H1 (cell line): Measurements from ENCODE around the gene ZNF629. TPM values are rescaled to one million over a fixed set of nuclear protein-coding genes. Genes with fewer than 3 reads are reported as not detected.

Experiments
- CTCF ChIA-PET: fragments of 300-600 bp; sonication (Branson Sonifier 250); formaldehyde crosslinking; loops from one replicate; lab custom pipeline; 2021; ENCODE audit not compliant: partially characterized antibody; lab: Charles Lee
- POLR2A ChIA-PET: fragments of 300-600 bp; sonication (Branson Sonifier 250); formaldehyde crosslinking; loops from one replicate; lab custom pipeline; 2021; ENCODE audit warnings: inconsistent platforms; ENCODE audit not compliant: partially characterized antibody; lab: Charles Lee
- DNase-seq, 2 experiments: peaks; one replicate each; pipeline versions ENCODE4 v3.0.0 to v3.0.0-alpha.2; 2010 to 2022; ENCODE audit warnings: low spot score in 2 of 2, low read depth in 1 of 2, mixed read lengths in 1 of 2
- FAIRE-seq: peaks from 2 replicates; lab custom pipeline; 2011; peaks lifted over from hg19 to GRCh38; lab: Jason Lieb, UNC
- H2AFZ ChIP-seq: 2 replicates; pipeline ENCODE4 v1.8.1; 2012; ENCODE audit warnings: low read length, inconsistent platforms
- H2AK5ac ChIP-seq: 2 replicates; pipeline ENCODE4 v1.6.1; 2013; ENCODE audit warnings: low read depth, low read length
- H2BK120ac ChIP-seq: replicated peaks from 2 replicates; pipeline ENCODE3; 2013; ENCODE audit warnings: low read depth, low read length, inconsistent platforms
- H2BK12ac ChIP-seq: 2 replicates; pipeline ENCODE4 v1.6.1; 2013; ENCODE audit warnings: low read depth, low read length
- H2BK15ac ChIP-seq: 2 replicates; pipeline ENCODE4 v1.6.1; 2013; ENCODE audit warnings: low read length
- H2BK20ac ChIP-seq: 2 replicates; pipeline ENCODE4 v1.6.1; 2013; ENCODE audit warnings: low read length
- H2BK5ac ChIP-seq: 2 replicates; pipeline ENCODE4 v1.6.1; 2013; ENCODE audit warnings: low read depth, low read length
- H3K14ac ChIP-seq: 2 replicates; pipeline ENCODE4 v1.6.1; 2013; ENCODE audit warnings: inconsistent platforms; ENCODE audit not compliant: insufficient read length
- H3K18ac ChIP-seq: 2 replicates; pipeline ENCODE4 v1.6.1; 2013; ENCODE audit warnings: low read length; ENCODE audit errors: extremely low read depth
- H3K23ac ChIP-seq: 2 replicates; pipeline ENCODE4 v1.6.1; 2013; ENCODE audit warnings: inconsistent platforms; ENCODE audit not compliant: insufficient read length
- H3K23me2 ChIP-seq: 2 replicates; pipeline ENCODE4 v1.6.1; 2013; ENCODE audit warnings: low read depth, low read length
- H3K27ac ChIP-seq: 2 replicates; pipeline ENCODE4 v1.6.1; 2011; ENCODE audit warnings: low read depth, low read length, inconsistent platforms
- H3K27me3 ChIP-seq, 4 experiments: replicated peaks in 1 of 4; 1 replicate in 1 of 4; 2 replicates in 3 of 4; pipeline versions ENCODE4 v1.6.1 to v1.8.1; 2011 to 2013; ENCODE audit warnings: low read length in 3 of 4, mild to moderate bottlenecking in 3 of 4, inconsistent platforms in 2 of 4, mixed read lengths in 2 of 4, moderate library complexity in 1 of 4; ENCODE audit not compliant: control insufficient read depth in 3 of 4, insufficient read depth in 3 of 4; ENCODE audit errors: extremely low read depth in 1 of 4
- H3K36me3 ChIP-seq, 4 experiments: 2 replicates each; pipeline versions ENCODE4 v1.6.1 to v1.8.1; 2011 to 2013; ENCODE audit warnings: mild to moderate bottlenecking in 4 of 4, low read length in 3 of 4, moderate library complexity in 2 of 4, control low read depth in 1 of 4, inconsistent platforms in 1 of 4; ENCODE audit not compliant: insufficient read depth in 4 of 4, control insufficient read depth in 2 of 4
- H3K4ac ChIP-seq: replicated peaks from 2 replicates; pipeline ENCODE3; 2013; ENCODE audit warnings: low read length, low read depth, mixed read lengths, inconsistent platforms; ENCODE audit not compliant: insufficient read length
- H3K4me1 ChIP-seq, 4 experiments: replicated peaks in 1 of 4; 1 replicate in 1 of 4; 2 replicates in 3 of 4; pipeline versions ENCODE4 v1.6.1 to v1.8.1; 2011 to 2013; ENCODE audit warnings: low read length in 3 of 4, inconsistent platforms in 2 of 4, mixed read lengths in 1 of 4; ENCODE audit not compliant: insufficient read depth in 4 of 4, control insufficient read depth in 3 of 4
- H3K4me2 ChIP-seq, 2 experiments: 2 replicates each; pipeline versions ENCODE4 v1.6.1 to v1.8.1; 2011 to 2013; ENCODE audit warnings: low read depth in 2 of 2, low read length in 2 of 2, control low read depth in 1 of 2, inconsistent platforms in 1 of 2, mild to moderate bottlenecking in 1 of 2; ENCODE audit not compliant: insufficient read depth in 1 of 2
- H3K4me3 ChIP-seq, 4 experiments: fragments of 200-600, 300-600 bp in 1 of 4; sonication (generic), shearing (Covaris generic), sonication (Bioruptor Twin) in 1 of 4; 2 replicates each; pipeline versions ENCODE4 v1.5.1 to v1.8.1; 2011 to 2016; ENCODE audit warnings: low read length in 4 of 4, low read depth in 3 of 4, control low read depth in 2 of 4, inconsistent platforms in 2 of 4, mild to moderate bottlenecking in 2 of 4, mixed read lengths in 1 of 4, moderate library complexity in 1 of 4; ENCODE audit not compliant: insufficient read depth in 2 of 4; ENCODE audit errors: extremely low read depth in 1 of 4
- H3K56ac ChIP-seq: replicated peaks from 2 replicates; pipeline ENCODE3; 2013; ENCODE audit warnings: low read depth, mild to moderate bottlenecking, mixed read lengths, low read length, inconsistent platforms; ENCODE audit not compliant: insufficient read length
- H3K79me1 ChIP-seq: 2 replicates; pipeline ENCODE4 v1.6.1; 2013; ENCODE audit warnings: low read depth, low read length, control low read depth
- H3K79me2 ChIP-seq, 2 experiments: 2 replicates each; pipeline versions ENCODE4 v1.6.1 to v1.8.1; 2012 to 2013; ENCODE audit warnings: low read length in 2 of 2, mild to moderate bottlenecking in 2 of 2, inconsistent platforms in 1 of 2; ENCODE audit not compliant: insufficient read depth in 2 of 2, control insufficient read depth in 1 of 2
- H3K9ac ChIP-seq, 4 experiments: replicated peaks in 1 of 4; 1 replicate in 1 of 4; 2 replicates in 3 of 4; pipeline versions ENCODE4 v1.6.1 to v1.8.1; 2011 to 2013; ENCODE audit warnings: low read depth in 3 of 4, low read length in 3 of 4, control low read depth in 2 of 4, mild to moderate bottlenecking in 2 of 4, moderate library complexity in 2 of 4, inconsistent platforms in 1 of 4; ENCODE audit errors: extremely low read depth in 1 of 4
- H3K9me3 ChIP-seq, 2 experiments: 2 replicates each; pipeline versions ENCODE4 v1.6.1 to v1.8.1; 2012 to 2013; ENCODE audit warnings: mild to moderate bottlenecking in 2 of 2, moderate library complexity in 2 of 2, control low read depth in 1 of 2, inconsistent platforms in 1 of 2, low read depth in 1 of 2, low read length in 1 of 2, mixed read lengths in 1 of 2; ENCODE audit not compliant: insufficient read depth in 2 of 2
- H4K20me1 ChIP-seq, 2 experiments: replicated peaks in 1 of 2; 2 replicates each; pipeline versions ENCODE3 to v1.8.1; 2011 to 2013; ENCODE audit warnings: inconsistent platforms in 2 of 2, low read length in 2 of 2, mild to moderate bottlenecking in 1 of 2; ENCODE audit not compliant: insufficient read depth in 2 of 2, control insufficient read depth in 1 of 2
- H4K5ac ChIP-seq: 2 replicates; pipeline ENCODE4 v1.6.1; 2013; ENCODE audit warnings: low read length, low read depth, mixed read lengths, inconsistent platforms; ENCODE audit not compliant: insufficient read length
- H4K8ac ChIP-seq: 2 replicates; pipeline ENCODE4 v1.8.0; 2013; ENCODE audit warnings: mild to moderate bottlenecking, moderate library complexity, low read length, inconsistent platforms; ENCODE audit not compliant: insufficient read depth; ENCODE audit errors: extremely low read depth
- H4K91ac ChIP-seq: replicated peaks from 2 replicates; pipeline ENCODE3; 2013; ENCODE audit warnings: low read length, mixed read lengths, inconsistent platforms; ENCODE audit not compliant: insufficient read length
- BACH1 ChIP-seq: IDR thresholded peaks from 2 replicates; pipeline ENCODE4 v1.6.1; 2012; ENCODE audit warnings: low read length, improper control_type of control experiment
- CBX5 ChIP-seq: fragments of 300-800, 300-1000 bp; sonication (generic); IDR thresholded peaks from 2 replicates; pipeline ENCODE4 v1.7.1; 2016; ENCODE audit warnings: antibody characterized with exemption, low read length, low read depth
- CREB1 ChIP-seq: IDR thresholded peaks from 2 replicates; pipeline ENCODE4 v1.6.1; 2012; ENCODE audit warnings: inconsistent platforms
- GTF2F1 ChIP-seq: IDR thresholded peaks from 2 replicates; pipeline ENCODE4 v1.6.1; 2012; ENCODE audit warnings: low read depth, low read length, improper control_type of control experiment, borderline replicate concordance
- KDM4A ChIP-seq: IDR thresholded peaks from one replicate; pipeline ENCODE4 v1.7.1; 2012; ENCODE audit warnings: low read depth, mild to moderate bottlenecking, moderate library complexity, low read length, inconsistent platforms; ENCODE audit not compliant: severe bottlenecking
- MAFK ChIP-seq: IDR thresholded peaks from 2 replicates; pipeline ENCODE4 v1.6.1; 2012; ENCODE audit warnings: low read depth, mild to moderate bottlenecking, improper control_type of control experiment, low read length
- POU5F1 ChIP-seq: IDR thresholded peaks from 2 replicates; pipeline ENCODE4 v1.6.1; 2011; ENCODE audit warnings: low read depth, mild to moderate bottlenecking, low read length, moderate library complexity
- SIN3A ChIP-seq, 2 experiments: IDR thresholded peaks in 1 of 2; conservative IDR thresholded peaks in 1 of 2; 2 replicates each; pipeline ENCODE4 v1.6.1; 2011 to 2012; ENCODE audit warnings: low read length in 2 of 2, improper control_type of control experiment in 1 of 2, low read depth in 1 of 2, mild to moderate bottlenecking in 1 of 2
- SIRT6 ChIP-seq: IDR thresholded peaks from one replicate; pipeline ENCODE4 v1.7.1; 2012; ENCODE audit warnings: low read length, inconsistent platforms
- SUZ12 ChIP-seq: fragments of 200-600 bp; sonication (generic); IDR thresholded peaks from 2 replicates; pipeline ENCODE4 v1.6.1; 2012; ENCODE audit warnings: mild to moderate bottlenecking, inconsistent platforms, low read length, moderate library complexity, mixed read lengths
- TBP ChIP-seq: IDR thresholded peaks from 2 replicates; pipeline ENCODE4 v1.6.1; 2011; ENCODE audit warnings: low read depth, low read length, improper control_type of control experiment
- WGBS, 2 experiments: shearing (Covaris generic) in 1 of 2; methylation state at CpG; one replicate each; pipeline versions ENCODE4 v1.1.6 to v1.1.7; 2013 to 2015; ENCODE audit warnings: low lambda C conversion rate in 2 of 2, mixed read lengths in 2 of 2, inconsistent platforms in 1 of 2, low coverage in 1 of 2, missing lambda C conversion rate in 1 of 2; ENCODE audit not compliant: insufficient replicate concordance in 2 of 2, insufficient coverage in 1 of 2, insufficient read length in 1 of 2; ENCODE audit errors: extremely low coverage in 1 of 2, missing lambda C conversion rate in 1 of 2; 5-methylcytosine and 5-hydroxymethylcytosine counted together
- polyA plus RNA-seq, 7 experiments: library from polyadenylated mRNA; depleted of rRNA in 3 of 7; stranded (reverse) in 5 of 7; unstranded in 2 of 7; fragments of >200 nt in 5 of 7; fragments of 200-250 nt in 2 of 7; gene quantifications; 1 replicate in 5 of 7; 2 replicates in 1 of 7; 4 replicates in 1 of 7; pipeline versions ENCODE4 v1.2.1 to v1.2.3, GENCODE V29; 2011 to 2013; ENCODE audit warnings: missing spikeins in 2 of 7, mixed read lengths in 2 of 7
- total RNA-seq: library from RNA; stranded (reverse); fragmentation: NEBNext Ultra II Directional; extraction: Animal tissue kit (Norgen Biotek cat#: 25700); gene quantifications from 2 replicates; pipeline ENCODE4 v1.2.1, GENCODE V29; 2021
- TF ChIP-seq, protein P1 (sequence below): IDR thresholded peaks from 2 replicates; pipeline ENCODE4 v1.6.1; 2011; ENCODE audit warnings: low read length, improper control_type of control experiment

ZNF629 gene
- total and polyA plus RNA-seq, 2 of the 8 experiments (the other 6 are each of a cell fraction or from before 2014, with no cell fraction given): 11.0 to 19.5 TPM

DNA sequence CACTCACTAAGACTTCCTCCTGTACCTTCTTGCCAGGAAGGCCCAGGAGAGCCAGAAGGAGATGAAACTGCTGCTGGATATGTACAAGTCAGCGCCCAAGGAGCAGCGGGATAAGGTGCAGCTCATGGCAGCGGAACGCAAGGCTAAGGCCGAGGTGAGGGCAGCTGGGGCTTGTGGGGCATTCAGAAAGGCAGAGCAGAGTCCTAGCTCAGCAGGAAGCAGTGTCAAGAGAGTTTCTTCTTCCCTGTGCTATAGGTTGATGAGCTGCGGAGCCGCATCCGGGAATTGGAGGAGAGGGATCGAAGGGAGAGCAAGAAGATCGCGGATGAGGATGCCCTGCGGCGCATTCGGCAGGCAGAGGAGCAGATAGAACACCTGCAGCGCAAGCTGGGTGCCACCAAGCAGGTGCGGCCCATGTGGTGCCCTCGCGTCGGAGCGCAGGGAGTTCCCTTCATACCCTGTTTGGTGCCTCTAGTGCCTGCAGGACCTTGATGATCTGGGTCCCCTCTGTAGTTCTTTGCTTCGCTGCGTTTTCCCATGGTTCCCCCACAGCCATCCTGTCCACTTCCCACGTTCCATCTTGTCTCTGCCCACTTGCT, 18.3 kb downstream of the ZNF629 start:
- no peak overlapping the region for H3K14ac ChIP-seq
- no peaks in the 10 kb centered on the region for H3K4me1 ChIP-seq
- H3K79me2 ChIP-seq: peaks cover 0 to 6% of the 10 kb centered on the region in 2 experiments; a peak in 2 of 4 replicates
- no peak overlapping the region for H3K4me2 ChIP-seq
- H3K9me3 ChIP-seq: no peaks in the 10 kb centered on the region
- TF ChIP-seq MAFK (no peak), GTF2F1 (no peak), CREB1 (no peak), TBP (no peak), SUZ12 (no peak), CBX5 (no peak), SIN3A (conservative IDR thresholded peaks at IDR 0.05 in 1 of 2, IDR thresholded peaks at IDR 0.05 in 1 of 2; ENCODE audit: low read depth in 1 of 2, low read length in 2 of 2) (no peak), POU5F1 (no peak), KDM4A (no peak), BACH1 (no peak), SIRT6 (no peak)
- TF ChIP-seq, protein P1, sequence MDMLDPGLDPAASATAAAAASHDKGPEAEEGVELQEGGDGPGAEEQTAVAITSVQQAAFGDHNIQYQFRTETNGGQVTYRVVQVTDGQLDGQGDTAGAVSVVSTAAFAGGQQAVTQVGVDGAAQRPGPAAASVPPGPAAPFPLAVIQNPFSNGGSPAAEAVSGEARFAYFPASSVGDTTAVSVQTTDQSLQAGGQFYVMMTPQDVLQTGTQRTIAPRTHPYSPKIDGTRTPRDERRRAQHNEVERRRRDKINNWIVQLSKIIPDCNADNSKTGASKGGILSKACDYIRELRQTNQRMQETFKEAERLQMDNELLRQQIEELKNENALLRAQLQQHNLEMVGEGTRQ: no peak
- CTCF ChIA-PET: interaction anchor here (0.6 kb wide), 1 partner anchor 138 kb away, joined by 3 read pairs; no protein-coding TSS in a partner anchor
- no peaks in the 10 kb centered on the region; the same call in 1 of the 2 replicates for H3K79me1 ChIP-seq
- DNase-seq: no peak
- no peak overlapping the region for H2BK20ac ChIP-seq
- H2BK5ac ChIP-seq: no peak overlapping the region; the same call in 1 of the 2 replicates
- 95% methylated on average over 23 of the region's 23 CpGs; no CpG with 5 or more reads in 1 of the 2 experiments for WGBS, 2 experiments
- no peak overlapping the region for H3K23ac ChIP-seq
- no peak overlapping the region for H2BK12ac ChIP-seq
- FAIRE-seq: no peak
- H3K4me3 ChIP-seq: no peak overlapping the region
- no peak overlapping the region for H3K56ac ChIP-seq
- H3K23me2 ChIP-seq: no peaks in the 10 kb centered on the region
- H3K36me3 ChIP-seq: peaks cover 55 to 94% (median 85%) of the 10 kb centered on the region in 4 experiments
- H3K18ac ChIP-seq: no peak overlapping the region
- H2BK120ac ChIP-seq: no peak overlapping the region
- no peaks in the 10 kb centered on the region for H3K27me3 ChIP-seq
- H3K4ac ChIP-seq: no peak overlapping the region
- POLR2A ChIA-PET: interaction anchor here (0.8 to 6.6 kb wide), 13 partner anchors 9 to 57 kb away, joined by 3 to 42 read pairs (median 4); partner anchors contain the start of genes CFAP119 and PHKG2
- H4K5ac ChIP-seq: no peak overlapping the region
- no peak overlapping the region for H2AK5ac ChIP-seq
- H2BK15ac ChIP-seq: no peak overlapping the region
- H3K9ac ChIP-seq: no peak overlapping the region
- no peak overlapping the region for H2AFZ ChIP-seq
- no peak overlapping the region for H3K27ac ChIP-seq
- peaks cover 11 to 26% of the 10 kb centered on the region in 2 experiments for H4K20me1 ChIP-seq
- no peak overlapping the region; the same call in 1 of the 2 replicates for H4K8ac ChIP-seq
- H4K91ac ChIP-seq: no peak overlapping the region
